Measurements from ENCODE around the gene GDF2. TPM values are rescaled to one million over a fixed set of nuclear protein-coding genes. Genes with fewer than 3 reads are reported as not detected.

The GDF2 gene
- polyA plus RNA-seq, 1 experiment, result not detected

DNA sequence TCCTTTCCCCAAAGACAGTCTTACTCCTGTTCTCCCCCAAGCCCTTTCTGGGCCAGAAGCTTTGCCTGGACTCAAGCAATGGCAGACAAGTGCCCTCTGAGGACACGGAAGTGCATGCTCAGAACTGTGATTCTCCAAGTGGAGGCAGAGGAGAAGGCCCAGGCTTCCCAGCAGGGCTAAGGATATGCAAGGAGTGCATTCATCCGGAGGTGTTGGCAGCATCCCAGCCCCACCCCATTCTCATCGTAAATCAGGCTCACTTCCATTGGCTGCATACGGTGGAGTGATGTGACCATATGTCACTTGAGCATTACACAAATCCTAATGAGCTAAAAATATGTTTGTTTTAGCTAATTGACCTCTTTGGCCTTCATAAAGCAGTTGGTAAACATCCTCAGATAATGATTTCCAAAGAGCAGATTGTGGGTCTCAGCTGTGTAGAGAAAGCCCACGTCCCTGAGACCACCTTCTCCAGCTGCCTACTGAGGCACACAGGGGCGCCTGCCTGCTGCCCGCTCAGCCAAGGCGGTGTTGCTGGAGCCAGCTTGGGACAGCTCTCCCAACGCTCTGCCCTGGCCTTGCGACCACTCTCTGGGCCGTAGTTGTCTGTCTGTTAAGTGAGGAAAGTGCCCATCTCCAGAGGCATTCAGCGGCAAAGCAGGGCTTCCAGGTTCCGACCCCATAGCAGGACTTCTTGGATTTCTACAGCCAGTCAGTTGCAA lies 24.5 kb downstream of the GDF2 start:
- TF ChIP-seq, protein P1, sequence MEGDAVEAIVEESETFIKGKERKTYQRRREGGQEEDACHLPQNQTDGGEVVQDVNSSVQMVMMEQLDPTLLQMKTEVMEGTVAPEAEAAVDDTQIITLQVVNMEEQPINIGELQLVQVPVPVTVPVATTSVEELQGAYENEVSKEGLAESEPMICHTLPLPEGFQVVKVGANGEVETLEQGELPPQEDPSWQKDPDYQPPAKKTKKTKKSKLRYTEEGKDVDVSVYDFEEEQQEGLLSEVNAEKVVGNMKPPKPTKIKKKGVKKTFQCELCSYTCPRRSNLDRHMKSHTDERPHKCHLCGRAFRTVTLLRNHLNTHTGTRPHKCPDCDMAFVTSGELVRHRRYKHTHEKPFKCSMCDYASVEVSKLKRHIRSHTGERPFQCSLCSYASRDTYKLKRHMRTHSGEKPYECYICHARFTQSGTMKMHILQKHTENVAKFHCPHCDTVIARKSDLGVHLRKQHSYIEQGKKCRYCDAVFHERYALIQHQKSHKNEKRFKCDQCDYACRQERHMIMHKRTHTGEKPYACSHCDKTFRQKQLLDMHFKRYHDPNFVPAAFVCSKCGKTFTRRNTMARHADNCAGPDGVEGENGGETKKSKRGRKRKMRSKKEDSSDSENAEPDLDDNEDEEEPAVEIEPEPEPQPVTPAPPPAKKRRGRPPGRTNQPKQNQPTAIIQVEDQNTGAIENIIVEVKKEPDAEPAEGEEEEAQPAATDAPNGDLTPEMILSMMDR (IDR thresholded peaks at IDR 0.05; ENCODE audit: insufficient read depth, low read depth, low read length), result no peak
- POLR2A ChIA-PET, result no interaction called here
- Histone ChIP-seq H3K4me3 (ENCODE audit: low read depth, low read length) (no peak overlapping the region), H3K27me3 (ENCODE audit: control insufficient read depth, insufficient read depth, low read length) (peaks cover 6% of the 10 kb centered on the region; the same call in 1 of the 2 replicates), H3K36me3 (ENCODE audit: control insufficient read depth, insufficient read depth, low read length) (no peaks in the 10 kb centered on the region)
- CTCF ChIA-PET, result interaction anchor here (0.9 to 2.8 kb wide), 3 partner anchors 13 to 34 kb away, joined by 3 to 8 read pairs (median 6); no protein-coding TSS in a partner anchor
- DNase-seq (ENCODE audit: low read depth), result no peak

DNA sequence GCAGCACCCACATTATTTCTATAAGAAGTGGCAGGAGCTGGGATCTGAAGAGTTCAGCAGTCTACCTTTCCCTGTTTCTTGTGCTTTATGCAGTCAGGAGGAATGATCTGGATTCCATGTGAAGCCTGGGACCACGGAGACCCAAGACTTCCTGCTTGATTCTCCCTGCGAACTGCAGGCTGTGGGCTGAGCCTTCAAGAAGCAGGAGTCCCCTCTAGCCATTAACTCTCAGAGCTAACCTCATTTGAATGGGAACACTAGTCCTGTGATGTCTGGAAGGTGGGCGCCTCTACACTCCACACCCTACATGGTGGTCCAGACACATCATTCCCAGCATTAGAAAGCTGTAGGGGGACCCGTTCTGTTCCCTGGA lies 25.0 kb downstream of the GDF2 start:
- peaks cover 6% of the 10 kb centered on the region; the same call in 1 of the 2 replicates for H3K27me3 ChIP-seq (ENCODE audit: control insufficient read depth, insufficient read depth, low read length)
- TF ChIP-seq, protein P1 (IDR thresholded peaks at IDR 0.05; ENCODE audit: insufficient read depth, low read depth, low read length), result no peak
- no peaks in the 10 kb centered on the region for H3K36me3 ChIP-seq (ENCODE audit: control insufficient read depth, insufficient read depth, low read length)
- DNase-seq (ENCODE audit: low read depth), result no peak
- ChIA-PET POLR2A (no interaction called here), CTCF (interaction anchor here (0.9 to 1.5 kb wide), 4 partner anchors 13 to 323 kb away, joined by 3 to 6 read pairs (median 4); no protein-coding TSS in a partner anchor)
- no peak overlapping the region for H3K4me3 ChIP-seq (ENCODE audit: low read depth, low read length)

DNA sequence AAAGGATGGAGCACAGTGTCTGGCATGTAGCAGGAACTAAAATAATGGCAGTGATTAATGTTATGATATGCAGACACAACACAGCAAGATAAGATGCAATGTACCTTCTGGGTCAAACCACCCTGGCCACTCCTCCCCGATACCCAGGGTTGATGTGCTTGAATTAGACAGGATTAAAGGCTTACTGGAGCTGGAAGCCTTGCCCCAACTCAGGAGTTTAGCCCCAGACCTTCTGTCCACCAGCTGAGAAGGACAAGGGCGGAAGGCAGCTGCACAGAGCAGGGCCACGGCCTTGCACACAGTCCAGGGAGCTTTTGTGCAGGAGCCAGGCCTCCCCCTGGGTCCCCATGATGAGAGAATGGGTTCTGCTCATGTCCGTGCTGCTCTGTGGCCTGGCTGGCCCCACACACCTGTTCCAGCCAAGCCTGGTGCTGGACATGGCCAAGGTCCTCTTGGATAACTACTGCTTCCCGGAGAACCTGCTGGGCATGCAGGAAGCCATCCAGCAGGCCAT lies 25.9 kb downstream of the GDF2 start, which contains the start of gene RBP3:
TSS of gene RBP3 (plus strand) at position 226 of the 514 bp plus-strand sequence. CDS start at position 348, 122 bp downstream.
- H3K27me3 ChIP-seq (ENCODE audit: control insufficient read depth, insufficient read depth, low read length), result peaks cover 6% of the 10 kb centered on the region; the same call in 1 of the 2 replicates
- DNase-seq (ENCODE audit: low read depth), result no peak
- no peak within 1 kb of the TSS for H3K4me3 ChIP-seq (ENCODE audit: low read depth, low read length)
- TF ChIP-seq, protein P1 (IDR thresholded peaks at IDR 0.05; ENCODE audit: insufficient read depth, low read depth, low read length), result no peak
- POLR2A ChIA-PET, result no interaction called here
- CTCF ChIA-PET, result interaction anchor here (1.0 to 1.4 kb wide), 2 partner anchors 14 to 323 kb away, joined by 3 to 5 read pairs; no protein-coding TSS in a partner anchor
- no peaks in the 10 kb centered on the region for H3K36me3 ChIP-seq (ENCODE audit: control insufficient read depth, insufficient read depth, low read length)

DNA sequence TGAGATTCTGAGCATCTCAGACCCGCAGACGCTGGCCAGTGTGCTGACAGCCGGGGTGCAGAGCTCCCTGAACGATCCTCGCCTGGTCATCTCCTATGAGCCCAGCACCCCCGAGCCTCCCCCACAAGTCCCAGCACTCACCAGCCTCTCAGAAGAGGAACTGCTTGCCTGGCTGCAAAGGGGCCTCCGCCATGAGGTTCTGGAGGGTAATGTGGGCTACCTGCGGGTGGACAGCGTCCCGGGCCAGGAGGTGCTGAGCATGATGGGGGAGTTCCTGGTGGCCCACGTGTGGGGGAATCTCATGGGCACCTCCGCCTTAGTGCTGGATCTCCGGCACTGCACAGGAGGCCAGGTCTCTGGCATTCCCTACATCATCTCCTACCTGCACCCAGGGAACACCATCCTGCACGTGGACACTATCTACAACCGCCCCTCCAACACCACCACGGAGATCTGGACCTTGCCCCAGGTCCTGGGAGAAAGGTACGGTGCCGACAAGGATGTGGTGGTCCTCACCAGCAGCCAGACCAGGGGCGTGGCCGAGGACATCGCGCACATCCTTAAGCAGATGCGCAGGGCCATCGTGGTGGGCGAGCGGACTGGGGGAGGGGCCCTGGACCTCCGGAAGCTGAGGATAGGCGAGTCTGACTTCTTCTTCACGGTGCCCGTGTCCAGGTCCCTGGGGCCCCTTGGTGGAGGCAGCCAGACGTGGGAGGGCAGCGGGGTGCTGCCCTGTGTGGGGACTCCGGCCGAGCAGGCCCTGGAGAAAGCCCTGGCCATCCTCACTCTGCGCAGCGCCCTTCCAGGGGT lies 26.6 kb downstream of the GDF2 start:
- Histone ChIP-seq H3K4me3 (ENCODE audit: low read depth, low read length) (no peak overlapping the region), H3K27me3 (ENCODE audit: control insufficient read depth, insufficient read depth, low read length) (peaks cover 6% of the 10 kb centered on the region; the same call in 1 of the 2 replicates), H3K36me3 (ENCODE audit: control insufficient read depth, insufficient read depth, low read length) (no peaks in the 10 kb centered on the region)
- TF ChIP-seq, protein P1 (IDR thresholded peaks at IDR 0.05; ENCODE audit: insufficient read depth, low read depth, low read length), result no peak
- ChIA-PET CTCF (interaction anchor here (1.4 kb wide), 1 partner anchor 324 kb away, joined by 5 read pairs; no protein-coding TSS in a partner anchor), POLR2A (no interaction called here)
- no peak for DNase-seq (ENCODE audit: low read depth)

All from BJ (cell line).